GM12878 (cell line): ENCODE results near the gene PAPLN.

Experiments
- CTCF ChIP-seq, 3 experiments: IDR thresholded peaks in 2 of 3; conservative IDR thresholded peaks in 1 of 3; 2 replicates each; pipeline ENCODE4 v1.5.1; 2011; ENCODE audit warnings: low read depth in 3 of 3, low read length in 3 of 3, mild to moderate bottlenecking in 3 of 3, control low read depth in 2 of 3, moderate library complexity in 2 of 3, inconsistent platforms in 1 of 3, mixed read lengths in 1 of 3; ENCODE audit not compliant: control insufficient read depth in 2 of 3, insufficient read depth in 1 of 3; ENCODE audit errors: extremely low read depth in 1 of 3
- NFYB ChIP-seq: IDR thresholded peaks from 2 replicates; pipeline ENCODE4 v1.6.1; 2011; ENCODE audit warnings: low read depth, mild to moderate bottlenecking, low read length, improper control_type of control experiment, moderate library complexity; ENCODE audit not compliant: insufficient read depth
- NR2F1 ChIP-seq: fragments of 450-650 bp; conservative IDR thresholded peaks from 2 replicates; pipeline ENCODE4 v1.6.1; 2017; ENCODE audit warnings: mild to moderate bottlenecking
- NRF1 ChIP-seq: conservative IDR thresholded peaks from 2 replicates; pipeline ENCODE4 v1.6.1; 2011; ENCODE audit warnings: mild to moderate bottlenecking, low read depth, low read length, improper control_type of control experiment
- PBX3 ChIP-seq: IDR thresholded peaks from 2 replicates; pipeline ENCODE4 v1.6.1; 2011; ENCODE audit warnings: mild to moderate bottlenecking, low read depth, low read length, moderate library complexity; ENCODE audit not compliant: insufficient replicate concordance
- POLR2A ChIP-seq: IDR thresholded peaks from 2 replicates; pipeline ENCODE4 v1.6.1; 2011; ENCODE audit warnings: low read depth, mild to moderate bottlenecking, low read length
- PRDM15 ChIP-seq: fragments of 450-650 bp; formaldehyde crosslinking; IDR thresholded peaks from 2 replicates; pipeline ENCODE4 v1.4.0; 2020; ENCODE audit warnings: mild to moderate bottlenecking, moderate library complexity
- TCF12 ChIP-seq: IDR thresholded peaks from 2 replicates; pipeline ENCODE4 v1.6.1; 2011; ENCODE audit warnings: low read depth, mild to moderate bottlenecking, low read length
- TCF3 ChIP-seq: IDR thresholded peaks from 2 replicates; pipeline ENCODE4 v1.6.1; 2012; ENCODE audit warnings: low read depth, mild to moderate bottlenecking, low read length, borderline replicate concordance; ENCODE audit not compliant: insufficient read depth
- YY1 ChIP-seq: IDR thresholded peaks from 2 replicates; pipeline ENCODE4 v1.6.1; 2011; ENCODE audit warnings: low read depth, mild to moderate bottlenecking, low read length

GRCh38 chr14:73225496-73225895, 11.8 kb upstream of the PAPLN start:
- TF ChIP-seq POLR2A, result no peak
- no peak for TF ChIP-seq CTCF (IDR thresholded peaks at IDR 0.05 in 2 of 3, conservative IDR thresholded peaks at IDR 0.05 in 1 of 3; ENCODE audit: control insufficient read depth in 2 of 3, extremely low read depth in 1 of 3, insufficient read depth in 1 of 3, low read depth in 3 of 3, low read length in 3 of 3)
- no peak for TF ChIP-seq NR2F1
- TF ChIP-seq TCF12, result no peak
- no peak for TF ChIP-seq YY1
- no peak for TF ChIP-seq NRF1
- TF ChIP-seq PBX3, result no peak
- no peak for TF ChIP-seq TCF3
- TF ChIP-seq NFYB, result no peak
- TF ChIP-seq PRDM15 (CRISPR knock-in tag), result no peak
